Retinal pigment epithelial cell (primary cell): ENCODE results near the gene POP5.
A peak's percentile ranks its signal among the peaks of the same experiment; 100 is the strongest.

Experiments used
- DNase-seq: peaks from one replicate; pipeline ENCODE4 v3.0.0-alpha.2; 2010; ENCODE audit warnings: low read depth
- H3K4me3 ChIP-seq: 2 replicates; pipeline ENCODE4 v1.5.1; 2011; ENCODE audit warnings: mild to moderate bottlenecking, low read length, control low read depth, moderate library complexity
- TF ChIP-seq, protein P1 (sequence below): conservative IDR thresholded peaks from 2 replicates; pipeline ENCODE4 v1.5.1; 2011; ENCODE audit warnings: low read depth, low read length, control low read depth, inconsistent platforms

Gene POP5

DNA sequence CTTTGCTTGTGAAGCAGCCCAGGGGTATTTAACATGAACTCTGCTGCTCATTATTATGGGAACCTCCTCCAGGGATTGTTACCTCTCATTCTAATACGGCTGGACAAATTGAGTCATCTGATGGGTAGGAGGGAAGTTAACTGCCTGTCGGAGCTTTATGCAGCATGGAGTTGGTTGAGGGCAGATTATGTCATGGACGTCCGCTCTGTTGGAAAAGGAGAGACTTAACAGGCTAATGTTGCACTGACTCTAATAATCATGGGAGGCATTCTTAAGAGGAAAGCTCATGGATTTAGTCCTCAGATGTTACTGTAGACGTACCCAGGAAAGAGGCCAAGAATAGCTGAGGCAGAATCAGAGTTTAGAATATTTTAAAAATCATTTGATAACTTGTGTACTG, 9.9 kb downstream of the POP5 start:
- peak; percentile 36 for DNase-seq
- TF ChIP-seq, protein P1, sequence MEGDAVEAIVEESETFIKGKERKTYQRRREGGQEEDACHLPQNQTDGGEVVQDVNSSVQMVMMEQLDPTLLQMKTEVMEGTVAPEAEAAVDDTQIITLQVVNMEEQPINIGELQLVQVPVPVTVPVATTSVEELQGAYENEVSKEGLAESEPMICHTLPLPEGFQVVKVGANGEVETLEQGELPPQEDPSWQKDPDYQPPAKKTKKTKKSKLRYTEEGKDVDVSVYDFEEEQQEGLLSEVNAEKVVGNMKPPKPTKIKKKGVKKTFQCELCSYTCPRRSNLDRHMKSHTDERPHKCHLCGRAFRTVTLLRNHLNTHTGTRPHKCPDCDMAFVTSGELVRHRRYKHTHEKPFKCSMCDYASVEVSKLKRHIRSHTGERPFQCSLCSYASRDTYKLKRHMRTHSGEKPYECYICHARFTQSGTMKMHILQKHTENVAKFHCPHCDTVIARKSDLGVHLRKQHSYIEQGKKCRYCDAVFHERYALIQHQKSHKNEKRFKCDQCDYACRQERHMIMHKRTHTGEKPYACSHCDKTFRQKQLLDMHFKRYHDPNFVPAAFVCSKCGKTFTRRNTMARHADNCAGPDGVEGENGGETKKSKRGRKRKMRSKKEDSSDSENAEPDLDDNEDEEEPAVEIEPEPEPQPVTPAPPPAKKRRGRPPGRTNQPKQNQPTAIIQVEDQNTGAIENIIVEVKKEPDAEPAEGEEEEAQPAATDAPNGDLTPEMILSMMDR, result no peak

DNA sequence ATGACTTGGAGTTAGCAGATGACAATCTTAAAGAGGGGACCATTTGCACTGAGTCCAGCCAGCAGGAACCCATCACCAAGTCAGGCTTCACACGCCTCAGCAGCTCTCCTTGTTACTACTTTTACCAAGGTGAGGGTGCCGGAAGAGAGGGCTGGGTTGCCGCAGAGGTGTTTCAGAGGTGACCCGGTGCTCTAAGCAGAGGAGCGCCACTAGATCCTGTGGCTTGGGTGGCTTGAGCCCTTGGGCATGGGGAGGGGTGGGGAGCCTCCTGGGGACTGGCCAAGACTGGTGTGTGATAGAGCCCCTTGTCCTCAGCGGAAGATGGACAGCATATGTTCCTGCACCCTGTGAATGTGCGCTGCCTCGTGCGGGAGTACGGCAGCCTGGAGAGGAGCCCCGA, 17.7 kb downstream of the POP5 start:
- TF ChIP-seq, protein P1, result no peak
- H3K4me3 ChIP-seq, result no peak overlapping the region
- DNase-seq, result no peak

More for the DNA sequence above, 9.9 kb downstream of the POP5 start:
- no peak overlapping the region for H3K4me3 ChIP-seq

DNA sequence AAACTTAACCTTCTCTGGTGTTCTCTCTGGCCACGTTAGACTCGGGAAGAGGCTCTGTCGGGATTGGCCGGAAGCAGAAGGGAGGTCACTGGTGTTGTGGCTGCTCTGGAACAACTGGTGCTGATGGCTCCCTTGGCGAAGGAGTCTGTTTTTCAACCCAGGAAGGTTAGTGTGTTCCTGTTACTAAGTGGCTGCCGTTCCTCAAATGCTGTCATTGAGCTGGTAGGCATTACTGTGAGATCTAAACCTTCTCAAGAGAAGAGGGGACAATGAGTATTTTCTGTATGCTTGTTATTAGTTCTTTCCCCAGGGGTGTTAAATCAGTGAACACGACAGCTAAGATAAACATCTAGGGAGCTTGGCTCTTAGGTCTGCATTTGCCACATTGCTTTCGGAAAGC, 18.3 kb downstream of the POP5 start:
- TF ChIP-seq, protein P1, result no peak
- no peak overlapping the region for H3K4me3 ChIP-seq
- no peak for DNase-seq

DNA sequence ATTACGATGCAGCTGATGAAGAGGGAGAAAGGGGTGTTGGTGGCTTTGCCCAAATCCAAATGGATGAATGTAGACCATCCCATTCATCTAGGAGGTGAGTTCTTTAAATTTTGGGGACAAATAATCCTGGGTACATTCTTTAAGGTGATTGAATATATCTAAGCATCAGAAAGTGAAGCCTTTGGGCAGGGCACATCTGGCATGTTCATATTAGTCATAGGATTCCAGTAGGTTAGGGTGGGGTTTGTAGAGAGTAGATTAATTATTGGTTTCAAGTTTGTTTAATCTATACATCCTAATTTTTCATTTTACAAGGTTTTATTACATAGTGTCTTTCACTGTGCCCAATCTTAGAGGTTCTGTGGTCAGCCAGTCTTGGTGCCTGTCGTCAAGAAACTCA, 23.6 kb downstream of the POP5 start:
- no peak overlapping the region for H3K4me3 ChIP-seq
- DNase-seq, result no peak
- TF ChIP-seq, protein P1, result no peak

DNA sequence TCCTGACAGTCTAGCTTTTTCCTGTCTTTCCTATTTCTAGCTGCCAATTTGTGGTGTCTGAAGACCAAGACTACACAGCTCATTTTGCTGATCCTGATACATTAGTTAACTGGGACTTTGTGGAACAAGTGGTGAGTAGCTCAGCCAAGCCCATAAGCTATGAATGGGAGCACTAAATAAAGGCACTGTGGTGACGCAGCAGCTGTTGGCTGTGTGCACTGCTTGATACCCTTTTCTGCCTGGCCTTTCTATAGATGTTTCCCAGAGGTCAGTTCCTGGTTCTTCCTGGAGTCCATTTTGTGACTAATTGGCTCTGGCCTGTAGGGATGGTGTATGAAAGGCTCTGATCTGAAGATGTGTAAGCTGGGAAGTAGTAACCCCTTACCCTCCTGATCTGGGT, 26.5 kb downstream of the POP5 start:
- no peak overlapping the region for H3K4me3 ChIP-seq
- no peak for DNase-seq
- TF ChIP-seq, protein P1, result no peak

DNA sequence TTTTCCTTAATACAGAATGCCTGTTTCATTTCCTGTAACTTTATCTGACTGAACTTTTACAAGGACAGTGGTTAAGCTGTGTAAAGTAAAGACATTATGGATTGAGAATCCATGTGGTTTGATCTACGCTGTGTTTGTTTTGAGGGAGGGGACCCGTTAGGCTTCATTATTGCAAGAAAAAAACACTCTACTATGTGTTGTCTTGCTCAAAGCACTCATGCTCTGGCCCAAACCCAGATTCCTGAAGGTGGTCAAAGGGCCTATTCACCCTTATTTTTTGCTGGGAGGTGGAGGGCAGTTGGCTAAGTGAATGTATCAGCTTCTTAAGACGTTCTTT, 35.2 kb downstream of the POP5 start:
- TF ChIP-seq, protein P1, result no peak
- DNase-seq, result no peak
- no peak overlapping the region for H3K4me3 ChIP-seq

DNA sequence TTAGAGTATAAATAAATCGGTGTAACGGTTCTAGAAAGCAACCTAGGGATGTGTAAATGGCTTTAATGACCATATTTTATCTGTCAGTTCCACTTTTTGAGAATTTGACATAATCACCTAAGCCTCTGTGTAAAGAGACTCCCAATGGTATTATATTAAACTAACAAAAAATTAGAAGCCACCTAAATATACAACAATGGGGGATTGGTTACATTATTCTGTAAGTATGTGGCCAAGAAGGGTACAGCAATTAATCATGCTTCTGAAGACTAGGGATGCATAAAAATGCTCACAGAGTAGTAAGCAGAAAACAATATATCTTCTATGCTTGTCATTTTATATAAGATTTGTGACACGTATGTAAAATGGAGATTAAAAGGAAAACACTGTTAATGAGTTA, 36.5 kb downstream of the POP5 start:
- DNase-seq, result no peak
- TF ChIP-seq, protein P1, result no peak
- no peak overlapping the region for H3K4me3 ChIP-seq
